Tibial nerve (tissue), 4 donors: ENCODE data around the gene SPTBN4.

Experiments
- CTCF ChIP-seq, 5 experiments: fragments of 200-600 bp in 3 of 5; fragments of 450-650 bp in 2 of 5; sonication (generic) in 3 of 5; IDR thresholded peaks; one replicate each; pipeline ENCODE4 v1.5.1; 2016 to 2019; ENCODE audit warnings: antibody characterized with exemption in 5 of 5, mild to moderate bottlenecking in 3 of 5, moderate library complexity in 2 of 5
- EP300 ChIP-seq, 2 donors: sonication (generic); formaldehyde crosslinking; IDR thresholded peaks; one replicate each; pipeline ENCODE4 v1.6.1; 2017; ENCODE audit warnings: antibody characterized with exemption in 2 of 2, mild to moderate bottlenecking in 1 of 2
- POLR2A ChIP-seq, 2 donors: fragments of 450-650 bp; IDR thresholded peaks; one replicate each; pipeline ENCODE4 v1.6.1; 2017; ENCODE audit warnings: antibody characterized with exemption in 2 of 2, mild to moderate bottlenecking in 2 of 2, moderate library complexity in 2 of 2

DNA sequence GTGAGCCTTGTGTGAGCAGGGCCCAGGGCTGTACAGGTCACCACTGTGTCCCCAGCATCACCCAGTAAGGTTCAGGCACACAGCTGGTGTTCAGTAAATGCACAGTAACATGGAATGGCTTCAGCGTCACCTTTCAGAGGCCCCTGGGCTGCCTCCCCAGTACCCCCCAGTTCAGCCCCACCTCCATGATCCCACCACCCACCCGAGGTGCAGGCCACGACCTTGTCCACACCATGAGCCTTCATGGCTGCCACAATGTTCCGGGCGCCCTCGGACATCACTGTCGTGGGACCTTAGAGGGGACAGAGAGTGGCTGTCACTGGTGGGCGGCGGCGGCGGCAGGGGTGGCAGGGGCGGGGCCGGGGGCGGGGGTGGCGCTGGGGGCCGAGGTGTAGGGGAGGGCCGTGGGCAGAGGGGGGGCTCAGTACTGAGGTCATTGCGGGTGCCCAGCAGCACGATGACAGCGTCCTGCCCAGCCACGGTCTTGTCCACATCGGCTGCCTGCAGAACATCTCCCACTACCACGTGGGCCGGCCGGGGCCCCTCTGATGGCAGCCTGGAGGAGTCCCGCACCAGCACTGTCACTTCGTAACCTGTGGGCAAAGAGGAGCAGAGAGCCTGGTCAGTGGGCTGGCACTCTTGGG lies 8.7 kb upstream of the SPTBN4 start:
- TF ChIP-seq CTCF (IDR thresholded peaks at IDR 0.05): no peak
- TF ChIP-seq POLR2A (IDR thresholded peaks at IDR 0.05): no peak
- no peak for TF ChIP-seq EP300 (IDR thresholded peaks at IDR 0.05)
